IPS-NIHi11 (cell line): ENCODE data around the gene AKR1B1.
"Not testable (repeated sequence)": the region's sequence is repeated elsewhere in the genome, so short reads cannot be mapped to it uniquely, and the experiment has no call there.

Experiments
- DNase-seq: peaks from one replicate; pipeline ENCODE4 v3.0.0; 2012; ENCODE audit warnings: mixed read lengths, low spot score

AKR1B1 gene

GRCh38 chr7:134458806-134459698 is at the start of gene AKR1B1:
Gene AKR1B1 (minus strand): TSS chr7:134459100. CDS start chr7:134459062, 38 bp downstream.
- DNase-seq: peak; percentile 99

- no peak for DNase-seq
Measured at GRCh38 chr7:134505856-134506255, 47.0 kb upstream of the AKR1B1 start.

GRCh38 chr7:134504660-134505164 is 45.8 kb upstream of the AKR1B1 start:
- DNase-seq: no peak

GRCh38 chr7:134502463-134503371 is 43.8 kb upstream of the AKR1B1 start:
- DNase-seq: no peak

- no peak for DNase-seq
Measured at GRCh38 chr7:134500982-134501381, 42.1 kb upstream of the AKR1B1 start.

- DNase-seq: no peak
Measured at GRCh38 chr7:134500406-134500805, 41.5 kb upstream of the AKR1B1 start.

- no peak for DNase-seq
Measured at GRCh38 chr7:134495546-134495945, 36.6 kb upstream of the AKR1B1 start.

- DNase-seq: no peak
Measured at GRCh38 chr7:134493091-134493490, 34.2 kb upstream of the AKR1B1 start.

- not testable (repeated sequence) for DNase-seq
Measured at GRCh38 chr7:134487721-134488120, 28.8 kb upstream of the AKR1B1 start.

- no peak for DNase-seq
Measured at GRCh38 chr7:134485203-134485602, 26.3 kb upstream of the AKR1B1 start.

GRCh38 chr7:134483296-134483695 is 24.4 kb upstream of the AKR1B1 start:
- DNase-seq: no peak

- no peak for DNase-seq
Measured at GRCh38 chr7:134482858-134483257, 24.0 kb upstream of the AKR1B1 start.

- DNase-seq: no peak
Measured at GRCh38 chr7:134481167-134481566, 22.3 kb upstream of the AKR1B1 start.

GRCh38 chr7:134480730-134481129 is 21.8 kb upstream of the AKR1B1 start:
- peak; percentile 62 for DNase-seq

GRCh38 chr7:134480202-134480601 is 21.3 kb upstream of the AKR1B1 start:
- DNase-seq: no peak

- DNase-seq: no peak
Measured at GRCh38 chr7:134478707-134479106, 19.8 kb upstream of the AKR1B1 start.

GRCh38 chr7:134477954-134478353 is 19.1 kb upstream of the AKR1B1 start:
- DNase-seq: no peak

- DNase-seq: no peak
Measured at GRCh38 chr7:134476044-134476443, 17.1 kb upstream of the AKR1B1 start.

- DNase-seq: no peak
Measured at GRCh38 chr7:134474828-134475227, 15.9 kb upstream of the AKR1B1 start.

GRCh38 chr7:134473861-134474291 is 15.0 kb upstream of the AKR1B1 start:
- no peak for DNase-seq

GRCh38 chr7:134472572-134473244 is 13.8 kb upstream of the AKR1B1 start:
- DNase-seq: no peak

- DNase-seq: no peak
Measured at GRCh38 chr7:134470864-134471263, 12.0 kb upstream of the AKR1B1 start.
